GM23338 (cell line): Measurements from ENCODE around the gene FRZB. TPM values are rescaled to one million over a fixed set of nuclear protein-coding genes. Genes with fewer than 3 reads are reported as not detected.

ENCODE experiments used
- ATAC-seq: fragments of 200-7000 bp; cut with Tn5 transposase; 3 replicates; pipeline ENCODE4 v1.9.1; 2020
- DNase-seq: peaks from one replicate; pipeline ENCODE4 v3.0.0-alpha.2; 2015; ENCODE audit warnings: low spot score
- H2AFZ ChIP-seq: fragments of 200-600 bp; sonication (generic); 2 replicates; pipeline ENCODE4 v1.8.0; 2016; ENCODE audit warnings: antibody characterized with exemption, mild to moderate bottlenecking, moderate library complexity
- H3F3A ChIP-seq: fragments of 200-600 bp; sonication (generic); replicated peaks from 2 replicates; pipeline ENCODE4 v1.8.0; 2017; ENCODE audit warnings: antibody characterized with exemption, mixed run types, low read depth
- H3K27ac ChIP-seq: fragments of 200-600 bp; sonication (generic); 2 replicates; pipeline ENCODE4 v1.6.1; 2016; ENCODE audit warnings: low read depth
- H3K27me3 ChIP-seq: fragments of 200-600 bp; sonication (generic); 2 replicates; pipeline ENCODE4 v1.8.0; 2016; ENCODE audit warnings: mild to moderate bottlenecking, mixed run types, moderate library complexity; ENCODE audit not compliant: insufficient read depth
- H3K36me3 ChIP-seq: fragments of 200-600 bp; sonication (generic); 2 replicates; pipeline ENCODE4 v1.8.0; 2016; ENCODE audit warnings: mild to moderate bottlenecking; ENCODE audit not compliant: insufficient read depth
- H3K4me1 ChIP-seq: fragments of 200-600 bp; sonication (generic); 2 replicates; pipeline ENCODE4 v1.8.0; 2016; ENCODE audit warnings: mild to moderate bottlenecking, moderate library complexity; ENCODE audit not compliant: insufficient read depth
- H3K4me2 ChIP-seq: fragments of 200-600 bp; sonication (generic); 2 replicates; pipeline ENCODE4 v1.7.1; 2017; ENCODE audit warnings: mixed run types
- H3K4me3 ChIP-seq: fragments of 200-600 bp; sonication (generic); 2 replicates; pipeline ENCODE4 v1.6.1; 2016; ENCODE audit warnings: mixed run types
- H3K79me2 ChIP-seq: fragments of 200-600 bp; sonication (generic); replicated peaks from 2 replicates; pipeline ENCODE4 v1.8.0; 2017; ENCODE audit warnings: mild to moderate bottlenecking; ENCODE audit not compliant: insufficient read depth
- H3K9me2 ChIP-seq: fragments of 200-600 bp; sonication (generic); 2 replicates; pipeline ENCODE4 v1.8.0; 2017; ENCODE audit not compliant: insufficient read depth
- H4K20me1 ChIP-seq: fragments of 200-600 bp; sonication (generic); replicated peaks from 2 replicates; pipeline ENCODE4 v1.8.0; 2017; ENCODE audit warnings: mild to moderate bottlenecking; ENCODE audit not compliant: insufficient read depth
- H3K27ac Mint-ChIP-seq: 2 replicates; pipeline ENCODE4 v1.8.0; 2020; ENCODE audit warnings: inconsistent platforms, mild to moderate bottlenecking, moderate library complexity, mixed read lengths
- H3K27me3 Mint-ChIP-seq: 3 replicates; pipeline ENCODE4 v1.8.0; 2022; ENCODE audit warnings: low read depth, mild to moderate bottlenecking, moderate library complexity, mixed read lengths, inconsistent platforms; ENCODE audit not compliant: insufficient read depth, poor library complexity
- H3K36me3 Mint-ChIP-seq: 3 replicates; pipeline ENCODE4 v1.8.0; 2021; ENCODE audit warnings: low read depth, mild to moderate bottlenecking, inconsistent platforms, moderate library complexity, mixed read lengths
- H3K4me1 Mint-ChIP-seq: 3 replicates; pipeline ENCODE4 v1.8.0; 2020; ENCODE audit warnings: mild to moderate bottlenecking, inconsistent platforms, mixed read lengths
- H3K4me3 Mint-ChIP-seq: 3 replicates; pipeline ENCODE4 v1.8.0; 2021; ENCODE audit warnings: moderate library complexity, mild to moderate bottlenecking, inconsistent platforms, mixed read lengths
- H3K9me3 Mint-ChIP-seq: 3 replicates; pipeline ENCODE4 v1.8.0; 2020; ENCODE audit warnings: moderate library complexity, mild to moderate bottlenecking, inconsistent platforms, mixed read lengths
- CREB1 ChIP-seq: fragments of 250-450 bp; sonication (Bioruptor Pico); IDR thresholded peaks from 2 replicates; pipeline ENCODE4 v1.5.0; 2020; ENCODE audit warnings: low read depth, mild to moderate bottlenecking, moderate library complexity
- EZH2 ChIP-seq: fragments of 200-600 bp; sonication (generic); IDR thresholded peaks from one replicate; pipeline ENCODE4 v1.8.0; 2017; ENCODE audit warnings: antibody characterized with exemption, mild to moderate bottlenecking, low read depth; ENCODE audit not compliant: unreplicated experiment
- EZH2phosphoT487 ChIP-seq: fragments of 200-600 bp; sonication (generic); IDR thresholded peaks from one replicate; pipeline ENCODE4 v1.8.1; 2018; ENCODE audit warnings: antibody characterized with exemption; ENCODE audit not compliant: unreplicated experiment
- JUNB ChIP-seq: IDR thresholded peaks from one replicate; pipeline ENCODE4 v1.6.1; 2016; ENCODE audit warnings: antibody characterized with exemption; ENCODE audit not compliant: unreplicated experiment
- NANOG ChIP-seq: IDR thresholded peaks from 2 replicates; pipeline ENCODE4 v1.6.1; 2016; ENCODE audit warnings: antibody characterized with exemption, borderline replicate concordance
- POLR2AphosphoS5 ChIP-seq: IDR thresholded peaks from 2 replicates; pipeline ENCODE4 v1.6.1; 2016; ENCODE audit warnings: antibody characterized with exemption, low read depth
- STAT1 ChIP-seq: IDR thresholded peaks from one replicate; pipeline ENCODE4 v1.6.1; 2016; ENCODE audit warnings: antibody characterized with exemption; ENCODE audit not compliant: unreplicated experiment
- ZNF114 ChIP-seq: fragments of 250-450 bp; sonication (Bioruptor Pico); IDR thresholded peaks from 2 replicates; pipeline ENCODE4 v1.5.0; 2020; ENCODE audit warnings: mild to moderate bottlenecking, moderate library complexity
- ZNF331 ChIP-seq: fragments of 250-450 bp; sonication (Bioruptor Pico); IDR thresholded peaks from 2 replicates; pipeline ENCODE4 v1.5.0; 2020; ENCODE audit warnings: low read depth, mild to moderate bottlenecking, moderate library complexity
- ZNF462 ChIP-seq: fragments of 250-450 bp; sonication (Bioruptor Pico); IDR thresholded peaks from 2 replicates; pipeline ENCODE4 v1.5.0; 2020; ENCODE audit warnings: mild to moderate bottlenecking, moderate library complexity
- polyA plus RNA-seq: library from polyadenylated mRNA; unstranded; fragments of >200 nt; fragmentation: Nextera tagmentation; extraction: Ambion mirVana; gene quantifications from 2 replicates; pipeline ENCODE4 v1.2.1, GENCODE V29; 2016
- total RNA-seq: library from RNA; depleted of rRNA; stranded (reverse); fragments of >200 nt; shearing (Covaris generic); gene quantifications from 2 replicates; pipeline ENCODE4 v1.2.3, GENCODE V29; 2014
- TF ChIP-seq, protein P1 (sequence below), 2 experiments: fragments of 200-600 bp in 1 of 2; sonication (generic) in 1 of 2; conservative IDR thresholded peaks; 2 replicates each; pipeline versions ENCODE4 v1.5.1 to v1.6.1; 2016 to 2017; ENCODE audit warnings: antibody characterized with exemption in 2 of 2, low read depth in 2 of 2, mild to moderate bottlenecking in 2 of 2, moderate library complexity in 1 of 2
- TF ChIP-seq, protein P2 (sequence below): IDR thresholded peaks from one replicate; pipeline ENCODE4 v1.6.1; 2018; ENCODE audit warnings: antibody characterized with exemption; ENCODE audit not compliant: unreplicated experiment
- TF ChIP-seq, protein P3 (sequence below): IDR thresholded peaks from 2 replicates; pipeline ENCODE4 v1.6.1; 2016; ENCODE audit warnings: antibody characterized with exemption

Gene FRZB
- total and polyA plus RNA-seq, 2 experiments from 2014 or later: 0.52 to 1.2 TPM

GRCh38 chr2:182895169-182895568 lies 28.7 kb upstream of the FRZB start:
- H3K27ac Mint-ChIP-seq: no peak overlapping the region
- no peak overlapping the region for H3K4me3 Mint-ChIP-seq
- H3K4me3 ChIP-seq: no peak overlapping the region
- H4K20me1 ChIP-seq: no peaks in the 10 kb centered on the region
- no peak overlapping the region for H3K27ac ChIP-seq
- H3K4me1 Mint-ChIP-seq: no peaks in the 10 kb centered on the region
- no peaks in the 10 kb centered on the region for H3F3A ChIP-seq
- H3K4me2 ChIP-seq: no peak overlapping the region
- no peaks in the 10 kb centered on the region; the same call in 2 of the 3 replicates for H3K9me3 Mint-ChIP-seq
- no peaks in the 10 kb centered on the region for H3K9me2 ChIP-seq
- H3K4me1 ChIP-seq: no peaks in the 10 kb centered on the region
- no peak overlapping the region for H2AFZ ChIP-seq
- no peaks in the 10 kb centered on the region for H3K36me3 ChIP-seq
- no peaks in the 10 kb centered on the region for H3K79me2 ChIP-seq
- TF ChIP-seq, protein P1, sequence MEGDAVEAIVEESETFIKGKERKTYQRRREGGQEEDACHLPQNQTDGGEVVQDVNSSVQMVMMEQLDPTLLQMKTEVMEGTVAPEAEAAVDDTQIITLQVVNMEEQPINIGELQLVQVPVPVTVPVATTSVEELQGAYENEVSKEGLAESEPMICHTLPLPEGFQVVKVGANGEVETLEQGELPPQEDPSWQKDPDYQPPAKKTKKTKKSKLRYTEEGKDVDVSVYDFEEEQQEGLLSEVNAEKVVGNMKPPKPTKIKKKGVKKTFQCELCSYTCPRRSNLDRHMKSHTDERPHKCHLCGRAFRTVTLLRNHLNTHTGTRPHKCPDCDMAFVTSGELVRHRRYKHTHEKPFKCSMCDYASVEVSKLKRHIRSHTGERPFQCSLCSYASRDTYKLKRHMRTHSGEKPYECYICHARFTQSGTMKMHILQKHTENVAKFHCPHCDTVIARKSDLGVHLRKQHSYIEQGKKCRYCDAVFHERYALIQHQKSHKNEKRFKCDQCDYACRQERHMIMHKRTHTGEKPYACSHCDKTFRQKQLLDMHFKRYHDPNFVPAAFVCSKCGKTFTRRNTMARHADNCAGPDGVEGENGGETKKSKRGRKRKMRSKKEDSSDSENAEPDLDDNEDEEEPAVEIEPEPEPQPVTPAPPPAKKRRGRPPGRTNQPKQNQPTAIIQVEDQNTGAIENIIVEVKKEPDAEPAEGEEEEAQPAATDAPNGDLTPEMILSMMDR (conservative IDR thresholded peaks at IDR 0.05; ENCODE audit: low read depth in 2 of 2): no peak
- TF ChIP-seq ZNF462 (CRISPR knock-in tag) (no peak), EZH2 (no peak), CREB1 (no peak), JUNB (no peak), ZNF331 (CRISPR knock-in tag) (no peak), NANOG (no peak), ZNF114 (CRISPR knock-in tag) (no peak), POLR2AphosphoS5 (no peak), EZH2phosphoT487 (no peak), STAT1 (no peak)
- TF ChIP-seq, protein P2, sequence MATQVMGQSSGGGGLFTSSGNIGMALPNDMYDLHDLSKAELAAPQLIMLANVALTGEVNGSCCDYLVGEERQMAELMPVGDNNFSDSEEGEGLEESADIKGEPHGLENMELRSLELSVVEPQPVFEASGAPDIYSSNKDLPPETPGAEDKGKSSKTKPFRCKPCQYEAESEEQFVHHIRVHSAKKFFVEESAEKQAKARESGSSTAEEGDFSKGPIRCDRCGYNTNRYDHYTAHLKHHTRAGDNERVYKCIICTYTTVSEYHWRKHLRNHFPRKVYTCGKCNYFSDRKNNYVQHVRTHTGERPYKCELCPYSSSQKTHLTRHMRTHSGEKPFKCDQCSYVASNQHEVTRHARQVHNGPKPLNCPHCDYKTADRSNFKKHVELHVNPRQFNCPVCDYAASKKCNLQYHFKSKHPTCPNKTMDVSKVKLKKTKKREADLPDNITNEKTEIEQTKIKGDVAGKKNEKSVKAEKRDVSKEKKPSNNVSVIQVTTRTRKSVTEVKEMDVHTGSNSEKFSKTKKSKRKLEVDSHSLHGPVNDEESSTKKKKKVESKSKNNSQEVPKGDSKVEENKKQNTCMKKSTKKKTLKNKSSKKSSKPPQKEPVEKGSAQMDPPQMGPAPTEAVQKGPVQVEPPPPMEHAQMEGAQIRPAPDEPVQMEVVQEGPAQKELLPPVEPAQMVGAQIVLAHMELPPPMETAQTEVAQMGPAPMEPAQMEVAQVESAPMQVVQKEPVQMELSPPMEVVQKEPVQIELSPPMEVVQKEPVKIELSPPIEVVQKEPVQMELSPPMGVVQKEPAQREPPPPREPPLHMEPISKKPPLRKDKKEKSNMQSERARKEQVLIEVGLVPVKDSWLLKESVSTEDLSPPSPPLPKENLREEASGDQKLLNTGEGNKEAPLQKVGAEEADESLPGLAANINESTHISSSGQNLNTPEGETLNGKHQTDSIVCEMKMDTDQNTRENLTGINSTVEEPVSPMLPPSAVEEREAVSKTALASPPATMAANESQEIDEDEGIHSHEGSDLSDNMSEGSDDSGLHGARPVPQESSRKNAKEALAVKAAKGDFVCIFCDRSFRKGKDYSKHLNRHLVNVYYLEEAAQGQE: no peak
- TF ChIP-seq, protein P3, sequence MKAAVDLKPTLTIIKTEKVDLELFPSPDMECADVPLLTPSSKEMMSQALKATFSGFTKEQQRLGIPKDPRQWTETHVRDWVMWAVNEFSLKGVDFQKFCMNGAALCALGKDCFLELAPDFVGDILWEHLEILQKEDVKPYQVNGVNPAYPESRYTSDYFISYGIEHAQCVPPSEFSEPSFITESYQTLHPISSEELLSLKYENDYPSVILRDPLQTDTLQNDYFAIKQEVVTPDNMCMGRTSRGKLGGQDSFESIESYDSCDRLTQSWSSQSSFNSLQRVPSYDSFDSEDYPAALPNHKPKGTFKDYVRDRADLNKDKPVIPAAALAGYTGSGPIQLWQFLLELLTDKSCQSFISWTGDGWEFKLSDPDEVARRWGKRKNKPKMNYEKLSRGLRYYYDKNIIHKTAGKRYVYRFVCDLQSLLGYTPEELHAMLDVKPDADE: no peak
- peaks cover 2% of the 10 kb centered on the region for H3K27me3 Mint-ChIP-seq
- no peaks in the 10 kb centered on the region for H3K36me3 Mint-ChIP-seq
- ATAC-seq: no peak
- H3K27me3 ChIP-seq: no peaks in the 10 kb centered on the region
- no peak for DNase-seq
